Peyer's patch (tissue), 4 donors: ENCODE measurements around the gene PSD. TPM values are rescaled to one million over a fixed set of nuclear protein-coding genes. Genes with fewer than 3 reads are reported as not detected.

Experiments used
- DNase-seq, 3 donors: peaks; one replicate each; pipeline ENCODE4 v3.0.0-alpha.2; 2017 to 2019
- H3K27ac ChIP-seq, 4 donors: fragments of 200-600 bp; sonication (generic); one replicate each; pipeline ENCODE4 v1.5.1; 2016 to 2019
- H3K27me3 ChIP-seq, 2 donors: fragments of 200-600 bp; sonication (generic); one replicate each; pipeline ENCODE4 v1.5.1; 2019
- H3K36me3 ChIP-seq, 3 donors: fragments of 200-600 bp; sonication (generic); one replicate each; pipeline ENCODE4 v1.5.1; 2016 to 2019
- H3K4me1 ChIP-seq, 4 donors: fragments of 200-600 bp; sonication (generic); one replicate each; pipeline ENCODE4 v1.5.1; 2016 to 2019
- H3K4me3 ChIP-seq, 4 donors: fragments of 200-600 bp; sonication (generic); 1 replicate in 3 of 4; 2 replicates in 1 of 4; pipeline ENCODE4 v1.5.1; 2016 to 2019; ENCODE audit warnings: mild to moderate bottlenecking in 1 of 4
- H3K9me3 ChIP-seq, 4 donors: fragments of 200-600 bp; sonication (generic); one replicate each; pipeline ENCODE4 v1.5.1; 2016 to 2019; ENCODE audit warnings: mild to moderate bottlenecking in 1 of 4
- POLR2A ChIP-seq, 2 donors: fragments of 450-650 bp; IDR thresholded peaks; one replicate each; pipeline ENCODE4 v1.5.1; 2017; ENCODE audit warnings: antibody characterized with exemption in 2 of 2, mild to moderate bottlenecking in 2 of 2, moderate library complexity in 2 of 2
- total RNA-seq, 4 donors: library from RNA; depleted of rRNA; stranded (reverse); fragments of >200 nt; gene quantifications; one replicate each; pipeline ENCODE4 v1.1.0, GENCODE V29; 2016
- TF ChIP-seq, protein P1 (sequence below), 6 experiments: fragments of 450-650 bp in 4 of 6; fragments of 200-600 bp in 2 of 6; sonication (generic) in 1 of 6; IDR thresholded peaks; one replicate each; pipeline ENCODE4 v1.5.1; 2017 to 2019; ENCODE audit warnings: antibody characterized with exemption in 6 of 6, mild to moderate bottlenecking in 3 of 6, moderate library complexity in 1 of 6

The PSD gene
- total RNA-seq, 4 donors from 2014 or later, result 1.6 to 14.3 (median 6.3) TPM; not detected in 1

DNA sequence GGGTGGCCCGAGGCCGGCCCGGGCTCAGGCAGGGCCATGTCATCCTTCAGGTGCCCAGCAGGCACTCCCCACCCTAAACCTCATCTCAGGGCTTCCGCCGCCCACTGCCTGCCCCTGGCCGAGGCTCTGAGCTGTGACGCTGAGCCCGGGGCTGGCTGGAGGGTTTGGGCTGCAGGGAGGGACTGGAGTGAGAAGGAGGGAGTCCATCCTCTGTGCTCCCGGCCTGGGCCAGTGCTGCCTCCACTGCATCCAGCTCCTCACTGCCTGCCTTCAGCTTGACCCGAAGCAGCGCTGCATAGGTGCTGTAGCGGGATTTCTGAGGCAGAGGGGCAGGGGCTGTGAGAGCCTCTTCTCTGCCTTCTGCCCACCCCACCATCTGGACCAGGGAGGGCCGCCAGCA is 15.5 kb downstream of the PSD start:
- H3K36me3 ChIP-seq, result peaks cover 0 to 24% (median 0%) of the 10 kb centered on the region in 3 donors
- H3K27ac ChIP-seq, result peak overlapping the region in 1 of 4 donors; percentile 28
- no peak for DNase-seq
- H3K4me1 ChIP-seq, result peaks cover 0 to 19% (median 9%) of the 10 kb centered on the region in 4 donors
- no peaks in the 10 kb centered on the region for H3K27me3 ChIP-seq
- no peaks in the 10 kb centered on the region for H3K9me3 ChIP-seq
- no peak for TF ChIP-seq POLR2A (IDR thresholded peaks at IDR 0.05)
- TF ChIP-seq, protein P1, sequence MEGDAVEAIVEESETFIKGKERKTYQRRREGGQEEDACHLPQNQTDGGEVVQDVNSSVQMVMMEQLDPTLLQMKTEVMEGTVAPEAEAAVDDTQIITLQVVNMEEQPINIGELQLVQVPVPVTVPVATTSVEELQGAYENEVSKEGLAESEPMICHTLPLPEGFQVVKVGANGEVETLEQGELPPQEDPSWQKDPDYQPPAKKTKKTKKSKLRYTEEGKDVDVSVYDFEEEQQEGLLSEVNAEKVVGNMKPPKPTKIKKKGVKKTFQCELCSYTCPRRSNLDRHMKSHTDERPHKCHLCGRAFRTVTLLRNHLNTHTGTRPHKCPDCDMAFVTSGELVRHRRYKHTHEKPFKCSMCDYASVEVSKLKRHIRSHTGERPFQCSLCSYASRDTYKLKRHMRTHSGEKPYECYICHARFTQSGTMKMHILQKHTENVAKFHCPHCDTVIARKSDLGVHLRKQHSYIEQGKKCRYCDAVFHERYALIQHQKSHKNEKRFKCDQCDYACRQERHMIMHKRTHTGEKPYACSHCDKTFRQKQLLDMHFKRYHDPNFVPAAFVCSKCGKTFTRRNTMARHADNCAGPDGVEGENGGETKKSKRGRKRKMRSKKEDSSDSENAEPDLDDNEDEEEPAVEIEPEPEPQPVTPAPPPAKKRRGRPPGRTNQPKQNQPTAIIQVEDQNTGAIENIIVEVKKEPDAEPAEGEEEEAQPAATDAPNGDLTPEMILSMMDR (IDR thresholded peaks at IDR 0.05), result no peak
- H3K4me3 ChIP-seq, result no peak overlapping the region

DNA sequence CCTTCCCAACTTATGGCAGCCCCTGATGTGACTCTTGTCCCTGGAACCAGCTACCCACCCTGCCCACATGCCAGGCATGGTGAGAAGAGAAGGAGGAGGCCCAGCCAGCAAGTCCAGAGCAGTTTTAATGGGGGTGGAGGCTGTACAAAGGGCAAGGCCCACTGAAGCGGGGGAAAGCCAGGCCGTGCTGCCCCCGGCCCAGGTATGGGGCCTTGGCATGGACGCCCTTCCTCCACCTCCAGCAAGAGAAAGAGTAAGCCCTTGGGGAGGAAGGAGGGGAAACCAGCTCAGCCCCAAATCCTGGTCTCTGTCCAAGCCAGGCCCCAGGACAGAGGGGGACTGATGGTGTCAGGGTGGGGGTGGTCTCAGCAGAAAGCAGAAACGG is 16.1 kb downstream of the PSD start:
- DNase-seq, result no peak
- Histone ChIP-seq H3K27me3 (no peaks in the 10 kb centered on the region), H3K4me3 (no peak overlapping the region), H3K27ac (peak overlapping the region in 1 of 4 donors; percentile 25), H3K4me1 (peaks cover 0 to 19% (median 10%) of the 10 kb centered on the region in 4 donors), H3K36me3 (peaks cover 0 to 24% (median 0%) of the 10 kb centered on the region in 3 donors), H3K9me3 (no peaks in the 10 kb centered on the region)
- TF ChIP-seq, protein P1 (IDR thresholded peaks at IDR 0.05), result no peak
- no peak for TF ChIP-seq POLR2A (IDR thresholded peaks at IDR 0.05)

DNA sequence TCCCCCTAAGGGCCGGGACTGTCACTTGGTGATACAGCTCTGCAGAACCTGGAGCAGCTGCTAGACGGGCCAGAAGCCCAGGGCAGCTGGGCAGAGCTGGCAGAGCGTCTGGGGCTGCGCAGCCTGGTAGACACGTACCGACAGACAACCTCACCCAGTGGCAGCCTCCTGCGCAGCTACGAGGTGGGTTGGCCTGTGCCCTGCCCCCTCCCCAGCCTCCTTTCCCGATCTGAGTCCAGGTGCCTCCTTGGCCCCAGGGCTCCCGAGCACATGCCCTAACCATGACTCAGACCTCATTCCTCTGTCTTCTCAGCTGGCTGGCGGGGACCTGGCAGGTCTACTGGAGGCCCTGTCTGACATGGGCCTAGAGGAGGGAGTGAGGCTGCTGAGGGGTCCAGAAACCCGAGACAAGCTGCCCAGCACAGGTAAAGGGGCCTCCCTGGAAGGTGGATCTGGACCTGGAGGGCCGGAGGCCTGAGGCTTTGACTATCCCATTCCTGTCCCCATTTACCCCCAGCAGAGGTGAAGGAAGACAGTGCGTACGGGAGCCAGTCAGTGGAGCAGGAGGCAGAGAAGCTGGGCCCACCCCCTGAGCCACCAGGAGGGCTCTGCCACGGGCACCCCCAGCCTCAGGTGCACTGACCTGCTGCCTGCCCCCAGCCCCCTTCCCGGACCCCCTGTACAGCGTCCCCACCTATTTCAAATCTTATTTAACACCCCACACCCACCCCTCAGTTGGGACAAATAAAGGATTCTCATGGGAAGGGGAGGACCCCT is 16.7 kb downstream of the PSD start:
- no peaks in the 10 kb centered on the region for H3K27me3 ChIP-seq
- peaks cover 0 to 24% (median 13%) of the 10 kb centered on the region in 4 donors for H3K4me1 ChIP-seq
- no peaks in the 10 kb centered on the region for H3K9me3 ChIP-seq
- no peak overlapping the region for H3K4me3 ChIP-seq
- TF ChIP-seq POLR2A (IDR thresholded peaks at IDR 0.05), result no peak
- TF ChIP-seq, protein P1 (IDR thresholded peaks at IDR 0.05), result no peak
- peaks cover 0 to 24% (median 0%) of the 10 kb centered on the region in 3 donors for H3K36me3 ChIP-seq
- no peak for DNase-seq
- peak overlapping the region in 1 of 4 donors; percentile 25 for H3K27ac ChIP-seq

DNA sequence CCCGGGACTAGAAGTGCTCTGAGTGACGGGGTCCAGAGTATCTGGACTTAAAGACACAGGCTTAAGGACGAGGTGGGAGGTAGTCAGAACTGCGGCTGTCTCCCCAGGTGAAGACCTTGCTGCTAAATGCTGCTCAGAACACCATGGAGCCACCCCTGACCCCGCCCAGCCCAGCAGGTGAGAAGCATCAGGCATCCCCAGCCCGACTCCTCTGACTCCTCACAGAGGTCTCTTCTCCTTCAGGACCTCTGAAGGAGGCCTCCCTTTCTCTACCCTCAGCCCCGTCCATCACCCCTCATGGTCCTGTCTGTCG is 17.3 kb downstream of the PSD start:
- Histone ChIP-seq H3K36me3 (peaks cover 0 to 24% (median 0%) of the 10 kb centered on the region in 3 donors), H3K4me3 (no peak overlapping the region), H3K27ac (no peak overlapping the region), H3K9me3 (no peaks in the 10 kb centered on the region), H3K4me1 (peaks cover 0 to 30% (median 18%) of the 10 kb centered on the region in 4 donors), H3K27me3 (no peaks in the 10 kb centered on the region)
- no peak for DNase-seq
- TF ChIP-seq POLR2A (IDR thresholded peaks at IDR 0.05), result no peak
- TF ChIP-seq, protein P1 (IDR thresholded peaks at IDR 0.05), result no peak

DNA sequence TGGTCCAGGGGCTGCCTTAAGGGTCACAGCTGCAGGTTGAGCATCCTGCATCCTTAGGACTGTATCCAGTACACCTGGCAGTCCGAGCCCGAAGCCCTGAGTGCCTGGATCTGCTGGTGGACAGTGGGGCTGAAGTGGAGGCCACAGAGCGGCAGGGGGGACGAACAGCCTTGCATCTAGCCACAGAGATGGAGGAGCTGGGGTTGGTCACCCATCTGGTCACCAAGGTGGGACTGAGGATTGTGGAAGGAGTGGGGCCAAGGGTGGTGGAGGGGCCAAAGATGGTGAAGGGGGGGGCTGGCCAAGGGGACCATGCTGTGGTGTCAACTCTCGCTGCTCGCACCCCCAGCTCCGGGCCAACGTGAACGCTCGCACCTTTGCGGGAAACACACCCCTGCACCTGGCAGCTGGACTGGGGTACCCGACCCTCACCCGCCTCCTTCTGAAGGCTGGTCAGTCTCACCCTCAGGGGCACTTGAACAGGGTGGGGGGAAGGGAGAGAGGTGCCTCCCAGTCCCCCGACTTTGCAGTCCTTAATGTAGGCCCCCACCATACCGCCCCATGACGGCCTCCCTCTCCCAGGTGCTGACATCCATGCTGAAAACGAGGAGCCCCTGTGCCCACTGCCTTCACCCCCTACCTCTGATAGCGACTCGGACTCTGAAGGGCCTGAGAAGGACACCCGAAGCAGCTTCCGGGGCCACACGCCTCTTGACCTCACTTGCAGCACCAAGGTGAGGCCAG is 17.8 kb downstream of the PSD start:
- H3K27ac ChIP-seq, result no peak overlapping the region

More for the DNA sequence above, 17.8 kb downstream of the PSD start:
- Histone ChIP-seq H3K4me3 (no peak overlapping the region), H3K36me3 (peaks cover 0 to 24% (median 0%) of the 10 kb centered on the region in 3 donors), H3K27me3 (no peaks in the 10 kb centered on the region), H3K4me1 (peaks cover 0 to 35% (median 23%) of the 10 kb centered on the region in 4 donors), H3K9me3 (no peaks in the 10 kb centered on the region)
- no peak for TF ChIP-seq POLR2A (IDR thresholded peaks at IDR 0.05)
- TF ChIP-seq, protein P1 (IDR thresholded peaks at IDR 0.05), result no peak
- no peak for DNase-seq
